Measurements from ENCODE around the gene CLIP4.

GRCh38 chr2:29186817-29187216, 71.6 kb downstream of the CLIP4 start:
- TF ChIP-seq ZNF263 (CRISPR knock-in tag; IDR thresholded peaks at IDR 0.05) = no peak
- TF ChIP-seq RAD21 (CRISPR knock-in tag; IDR thresholded peaks at IDR 0.05) = no peak
- no peak for TF ChIP-seq ZBTB25 (CRISPR knock-in tag; IDR thresholded peaks at IDR 0.05)
- no peak for TF ChIP-seq ZNF253 (CRISPR knock-in tag; IDR thresholded peaks at IDR 0.05; ENCODE audit: borderline replicate concordance)
- TF ChIP-seq ZFP41 (CRISPR knock-in tag; IDR thresholded peaks at IDR 0.05; ENCODE audit: borderline replicate concordance) = no peak
- TF ChIP-seq MAFG (CRISPR knock-in tag; IDR thresholded peaks at IDR 0.05) = no peak
- no peak for TF ChIP-seq SUZ12 (IDR thresholded peaks at IDR 0.05; ENCODE audit: low read depth, low read length)
- no peak for TF ChIP-seq HMGXB3 (CRISPR knock-in tag; IDR thresholded peaks at IDR 0.05; ENCODE audit: borderline replicate concordance)
- TF ChIP-seq FOXM1 (CRISPR knock-in tag; IDR thresholded peaks at IDR 0.05) = no peak
- no peak for TF ChIP-seq TCF7 (IDR thresholded peaks at IDR 0.05; ENCODE audit: low read depth)
